Right ventricle myocardium superior (tissue), 1 donor: ENCODE data around the gene LEFTY1. TPM values are rescaled to one million over a fixed set of nuclear protein-coding genes. Genes with fewer than 3 reads are reported as not detected.

Source experiments
- ATAC-seq: fragments of 200-7000 bp; cut with Tn5 transposase; one replicate; pipeline ENCODE4 v1.9.1; 2020; ENCODE audit warnings: mild to moderate bottlenecking; ENCODE audit not compliant: poor library complexity
- DNase-seq: peaks from one replicate; pipeline ENCODE4 v3.0.0-alpha.2; 2020
- intact Hi-C: fragments of 100-400 bp; cut with DNase I; formaldehyde crosslinking; loops from one replicate; pipeline ENCODE4 v1.11.2; 2022
- total RNA-seq: library from RNA; stranded (reverse); fragmentation: NEBNext Ultra II Directional; extraction: Animal tissue kit (Norgen Biotek cat#: 25700); gene quantifications from one replicate; pipeline ENCODE4 v1.2.1, GENCODE V29; 2021
- donor health status: DM: no; HTN: yes; CAD: no; lungs with severe emphysema.

LEFTY1 gene
- total RNA-seq, 1 donor from 2014 or later = 0.13 TPM

DNA sequence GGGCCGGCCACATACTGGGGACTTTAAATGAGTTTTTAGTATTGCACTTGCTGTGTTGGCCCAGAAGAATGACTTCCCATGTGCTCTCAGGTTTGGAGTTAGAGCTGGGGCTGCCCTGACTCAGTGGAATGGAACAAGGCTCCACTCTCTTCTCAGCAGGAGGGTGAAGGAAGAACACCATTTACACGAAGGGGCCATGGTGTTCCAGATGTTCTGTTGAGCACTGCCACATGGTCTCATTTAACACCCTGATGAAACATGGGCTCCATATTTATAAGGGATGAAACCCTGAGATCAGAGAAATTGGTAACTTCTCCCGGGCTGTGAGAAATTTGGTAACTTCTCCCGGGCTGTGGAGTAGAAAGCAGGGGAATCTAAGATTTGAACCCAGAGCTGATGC lies 29.3 kb upstream of the LEFTY1 start:
- ATAC-seq = no peak
- DNase-seq = peak; percentile 12
- intact Hi-C loops = no loop called here

DNA sequence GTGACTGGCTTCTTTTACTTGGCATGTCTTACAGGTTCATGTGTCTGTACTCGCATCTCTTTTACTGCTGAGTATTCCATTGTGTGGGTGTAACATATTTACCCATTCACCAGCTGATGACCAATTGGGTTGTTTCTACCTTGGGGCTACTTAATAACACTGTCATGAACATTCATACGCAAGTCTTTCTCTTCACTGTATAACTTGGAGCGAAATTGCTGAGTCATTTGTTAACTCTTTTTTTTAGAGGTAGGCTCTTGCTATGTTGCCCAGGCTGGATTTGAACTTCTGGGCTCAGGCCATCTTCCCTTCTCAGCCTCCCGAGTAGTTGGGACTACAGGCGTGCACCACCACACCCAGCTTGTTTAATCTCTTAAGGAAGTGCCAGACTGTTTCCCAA lies 28.6 kb upstream of the LEFTY1 start:
- DNase-seq = peak; percentile 2
- intact Hi-C loops = no loop called here
- no peak for ATAC-seq

DNA sequence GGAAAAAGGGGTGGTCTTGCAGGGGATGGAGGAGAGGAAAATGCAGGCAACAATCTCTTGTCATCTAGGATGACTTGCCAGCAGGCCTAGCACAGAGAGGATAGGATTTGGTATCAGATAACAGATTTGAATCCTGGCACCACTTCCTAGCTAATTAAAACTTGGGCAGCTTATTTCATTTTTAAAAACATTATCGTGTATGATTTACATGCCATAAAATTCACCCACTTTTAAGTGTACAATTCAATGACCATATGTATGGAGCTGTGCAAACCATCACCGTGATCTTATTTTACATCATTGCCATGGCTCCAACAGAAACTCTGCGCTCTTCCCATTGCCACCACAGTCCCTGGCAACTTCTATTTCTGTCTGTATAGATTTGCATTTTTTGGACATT lies 28.2 kb upstream of the LEFTY1 start:
- DNase-seq (no peak), ATAC-seq (no peak)
- intact Hi-C loops = no loop called here

DNA sequence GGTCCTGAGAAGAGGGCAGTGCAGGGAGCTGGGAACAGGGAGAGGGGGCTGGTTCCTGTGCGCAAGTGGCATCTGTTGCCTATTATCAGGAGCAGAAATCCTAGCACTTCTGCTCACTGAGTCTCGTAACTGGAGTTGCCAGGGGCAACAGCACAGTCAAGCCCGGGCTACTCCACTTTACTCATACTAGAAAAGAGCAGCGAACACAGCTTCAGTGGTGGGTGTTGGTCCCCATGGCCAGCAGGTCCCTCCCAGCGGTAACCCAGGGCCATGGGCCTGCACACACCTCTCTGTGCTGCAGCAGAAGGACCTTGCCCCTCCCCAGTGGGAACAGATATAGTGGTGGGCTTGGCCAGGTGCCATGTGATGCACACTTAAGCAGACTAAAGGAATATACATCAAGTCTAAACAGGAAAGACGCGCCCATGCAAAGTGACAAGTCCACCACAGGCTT lies 26.6 kb upstream of the LEFTY1 start:
- intact Hi-C loops = no loop called here

DNA sequence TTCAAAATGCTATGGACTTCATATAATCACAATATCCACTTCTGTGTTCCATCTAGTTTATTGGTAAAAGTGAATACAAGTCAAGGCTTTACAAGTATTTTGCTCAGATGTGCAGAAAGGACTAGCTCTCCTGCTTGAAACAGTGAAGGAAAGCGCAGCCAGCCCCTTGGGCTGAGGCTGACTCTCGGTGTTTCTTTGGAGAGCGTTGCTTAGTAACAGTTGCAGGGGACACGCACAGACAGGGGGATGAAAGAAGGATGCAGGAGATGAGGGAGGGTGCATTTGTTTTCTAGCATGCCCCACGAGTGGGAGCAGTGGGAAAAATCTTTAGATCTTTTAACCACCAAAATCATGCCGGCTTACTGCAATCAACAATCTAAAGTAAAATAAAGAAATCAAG lies 26.0 kb upstream of the LEFTY1 start:
- no peak for ATAC-seq
- intact Hi-C loops = loop anchor here (5.0 kb wide), 1 partner anchor 143 kb away; no protein-coding TSS in a partner anchor
- no peak for DNase-seq

More for the DNA sequence above, 26.6 kb upstream of the LEFTY1 start:
- ATAC-seq (no peak), DNase-seq (peak; percentile 24)

DNA sequence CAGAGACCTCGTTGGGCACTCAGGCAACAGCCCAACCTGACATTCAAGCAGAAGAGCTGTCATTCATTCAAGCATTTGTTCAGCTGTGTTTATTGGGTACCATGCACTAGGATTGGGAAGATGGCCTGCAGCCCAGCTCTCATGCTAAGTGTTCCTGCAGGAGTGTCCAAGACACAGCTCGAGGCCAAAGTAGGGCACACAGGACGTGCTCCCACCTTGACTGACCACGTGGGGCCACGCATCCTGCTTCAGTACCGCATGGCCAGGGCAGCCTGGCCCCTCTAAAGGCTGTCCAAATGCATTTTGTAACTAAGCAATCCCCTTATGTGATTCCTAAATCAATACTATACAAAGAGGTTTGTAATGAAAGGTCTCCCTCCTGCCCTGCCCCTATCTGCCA lies 25.4 kb upstream of the LEFTY1 start:
- intact Hi-C loops = loop anchor here (5.0 kb wide), 1 partner anchor 142 kb away; no protein-coding TSS in a partner anchor
- no peak for ATAC-seq

DNA sequence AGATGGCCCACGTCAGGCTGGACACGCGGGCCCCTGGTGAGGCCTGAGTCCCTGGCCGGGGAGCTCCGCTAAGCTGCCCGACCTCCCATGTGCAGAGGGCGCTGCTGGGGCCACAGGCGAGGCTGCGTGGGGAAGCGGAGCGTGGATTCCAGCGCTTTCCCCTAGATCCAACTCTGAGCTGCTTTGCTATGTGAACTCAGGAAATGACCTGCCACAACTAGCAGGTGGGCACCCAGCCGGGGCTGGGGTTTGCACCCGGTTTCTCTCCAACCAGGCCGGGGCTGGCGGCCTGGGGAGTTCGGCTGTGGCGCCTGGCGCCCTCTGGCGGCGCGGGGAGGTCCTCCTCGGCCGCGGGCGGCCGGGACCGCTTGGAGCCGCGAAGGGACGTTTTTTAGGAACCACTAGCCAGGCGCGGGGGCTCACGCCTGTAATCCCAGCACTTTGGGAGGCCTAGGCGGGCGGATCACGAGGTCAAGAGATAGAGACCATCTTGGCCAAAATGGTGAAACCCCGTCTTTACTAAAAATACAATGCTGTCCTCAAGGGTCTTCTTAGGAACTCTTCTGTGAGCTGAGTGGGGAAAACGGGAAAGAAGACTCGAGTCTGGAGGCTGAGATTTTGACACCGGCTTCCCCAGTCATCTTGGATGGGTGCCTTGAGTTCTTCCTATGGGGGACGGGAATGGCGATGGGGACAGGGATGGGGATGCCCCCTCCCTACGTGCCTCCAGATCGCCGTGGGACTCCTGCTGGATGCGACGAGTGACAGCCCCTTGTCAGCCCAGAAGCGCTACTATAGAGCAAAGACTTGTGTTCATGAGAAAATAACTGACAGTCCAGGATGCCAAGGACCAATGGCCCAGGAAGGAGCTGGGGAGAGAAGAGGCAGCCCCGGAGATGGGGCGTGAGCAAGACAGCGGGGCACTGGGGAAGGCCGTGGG lies 22.5 kb upstream of the LEFTY1 start:
- peak; percentile 96 for ATAC-seq
- DNase-seq = peak; percentile 84
- intact Hi-C loops = loop anchor here (2.0 to 5.0 kb wide), 2 partner anchors 139 to 437 kb away; no protein-coding TSS in a partner anchor

More for the DNA sequence above, 25.4 kb upstream of the LEFTY1 start:
- peak; percentile 16 for DNase-seq

DNA sequence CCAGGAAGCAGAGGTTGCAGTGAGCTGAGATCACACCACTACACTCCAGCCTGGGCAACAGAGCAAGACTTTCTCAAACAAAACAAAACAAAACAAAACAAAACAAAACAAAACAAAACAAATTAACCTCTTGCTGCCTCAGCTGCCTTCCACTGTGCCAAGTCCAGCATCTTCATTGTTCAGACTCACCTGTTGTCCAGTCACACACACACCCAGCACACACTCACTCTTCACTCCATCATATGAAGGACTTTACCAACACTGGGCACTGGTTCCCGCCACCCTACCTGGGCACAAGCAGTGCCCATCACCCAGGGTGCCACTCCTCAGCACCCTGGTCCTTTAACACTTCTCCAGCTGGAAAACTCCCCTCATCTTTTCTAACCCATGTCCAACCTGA lies 20.5 kb upstream of the LEFTY1 start:
- ATAC-seq (no peak), DNase-seq (no peak)
- intact Hi-C loops = no loop called here

DNA sequence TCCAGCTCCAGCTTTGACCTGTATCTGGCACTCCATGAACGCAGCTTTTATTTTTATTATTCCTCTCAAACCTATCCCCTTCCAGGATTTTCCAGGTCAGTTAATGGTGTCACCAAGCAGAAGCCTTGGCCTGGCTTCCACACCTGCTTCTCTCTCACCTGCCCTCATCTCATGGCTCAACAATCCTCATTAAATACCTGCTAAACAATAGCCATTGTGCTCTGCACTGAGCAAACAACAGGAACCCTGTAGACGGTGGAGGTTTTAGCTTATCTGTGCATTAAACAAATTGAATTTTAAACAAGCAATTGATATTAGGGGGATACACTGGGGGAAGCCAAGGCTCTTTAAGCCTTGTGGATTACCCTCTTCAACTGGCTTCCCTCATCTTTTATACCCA lies 19.8 kb upstream of the LEFTY1 start:
- no peak for ATAC-seq
- intact Hi-C loops = no loop called here
- DNase-seq = no peak

DNA sequence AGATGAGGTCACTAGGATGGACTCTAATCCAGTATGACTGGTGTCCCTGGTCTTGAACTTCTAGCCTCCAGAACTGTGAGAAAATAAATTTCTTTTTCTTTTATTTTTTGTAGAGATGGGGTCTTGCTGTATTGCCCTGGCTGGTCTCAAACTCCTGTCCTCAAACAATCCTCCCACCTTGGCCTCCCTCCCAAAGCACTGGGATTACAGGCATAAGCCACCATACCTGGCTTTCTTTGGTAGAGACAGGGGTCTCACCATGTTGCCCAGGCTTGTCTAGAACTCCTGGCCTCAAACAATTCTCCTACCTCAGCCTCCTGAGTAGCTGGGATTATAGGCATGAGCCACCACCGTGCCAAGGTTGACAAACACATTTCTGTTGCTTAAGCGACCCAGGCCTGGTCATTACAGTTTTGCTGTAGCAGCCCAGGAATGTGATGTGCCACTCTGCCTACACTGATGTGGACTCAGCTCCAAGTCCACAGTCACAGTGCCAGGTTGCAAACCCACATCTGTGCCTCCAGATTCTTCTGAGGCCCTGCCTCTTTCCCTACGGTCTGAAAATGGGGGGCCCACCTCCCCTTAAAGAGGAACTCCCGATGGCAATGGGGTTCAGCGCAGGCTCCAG lies 19.2 kb upstream of the LEFTY1 start:
- ATAC-seq (no peak), DNase-seq (peak; percentile 0)
- intact Hi-C loops = no loop called here

DNA sequence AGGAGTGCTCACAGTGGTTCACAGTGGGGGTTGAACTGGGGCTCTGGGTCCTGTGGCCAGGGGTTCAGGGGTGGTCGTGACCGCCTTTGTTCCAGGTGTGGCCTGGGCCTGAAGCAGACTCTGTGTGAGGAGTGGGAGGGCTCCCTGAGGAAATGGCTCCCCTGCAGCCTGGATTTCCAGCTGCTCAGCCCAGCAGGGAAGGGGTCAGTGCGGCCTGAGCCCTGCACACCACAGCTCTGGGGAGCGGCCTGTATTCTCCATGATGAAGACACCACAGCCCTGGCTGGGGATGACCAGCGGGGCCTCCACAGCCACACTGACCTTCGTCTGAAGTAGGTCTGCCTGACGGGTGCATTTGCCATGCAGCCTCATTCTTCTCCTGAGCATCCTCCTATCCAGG lies 18.4 kb upstream of the LEFTY1 start:
- ATAC-seq = no peak
- intact Hi-C loops = no loop called here

DNA sequence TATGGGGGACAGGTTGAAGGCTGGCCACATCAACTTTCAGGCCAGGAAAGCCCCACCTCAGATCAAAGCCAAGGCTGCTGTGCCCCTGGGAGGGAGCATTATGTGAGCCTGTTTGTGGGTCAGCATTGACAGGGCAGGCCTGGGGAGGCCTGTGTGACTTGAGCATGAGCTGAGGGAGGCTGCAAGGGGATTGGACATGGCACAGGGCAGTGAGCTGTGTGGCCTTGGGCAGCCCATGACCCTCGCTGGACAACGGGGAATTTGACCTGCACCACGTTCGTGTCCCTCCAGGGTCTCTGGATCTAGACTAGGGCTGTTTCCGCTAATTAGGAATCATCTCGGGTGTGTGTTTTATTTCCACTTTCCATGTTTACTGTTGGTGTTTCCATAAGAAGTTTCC lies 17.5 kb upstream of the LEFTY1 start:
- intact Hi-C loops = no loop called here
- DNase-seq (peak; percentile 31), ATAC-seq (no peak)

More for the DNA sequence above, 18.4 kb upstream of the LEFTY1 start:
- peak; percentile 17 for DNase-seq

DNA sequence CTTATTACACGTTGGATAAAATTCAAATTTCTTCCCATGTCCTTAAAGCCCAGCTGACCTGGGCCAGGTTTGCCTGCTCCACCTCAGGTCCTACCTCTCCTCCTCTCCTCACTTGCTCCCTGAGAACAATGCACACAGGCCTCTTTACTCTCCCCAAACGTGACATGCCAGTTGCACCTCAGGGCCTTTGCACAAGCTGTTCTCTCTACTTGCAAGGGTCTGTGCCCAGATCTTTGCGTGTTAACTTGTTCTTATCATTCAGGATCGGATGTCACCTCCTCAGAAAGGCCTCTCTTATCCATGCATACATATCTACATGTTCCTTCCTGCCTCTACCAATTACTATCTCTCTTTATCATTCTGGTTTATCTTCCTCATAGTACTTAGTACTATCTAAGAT lies 14.7 kb upstream of the LEFTY1 start:
- ATAC-seq (no peak), DNase-seq (no peak)
- intact Hi-C loops = no loop called here

DNA sequence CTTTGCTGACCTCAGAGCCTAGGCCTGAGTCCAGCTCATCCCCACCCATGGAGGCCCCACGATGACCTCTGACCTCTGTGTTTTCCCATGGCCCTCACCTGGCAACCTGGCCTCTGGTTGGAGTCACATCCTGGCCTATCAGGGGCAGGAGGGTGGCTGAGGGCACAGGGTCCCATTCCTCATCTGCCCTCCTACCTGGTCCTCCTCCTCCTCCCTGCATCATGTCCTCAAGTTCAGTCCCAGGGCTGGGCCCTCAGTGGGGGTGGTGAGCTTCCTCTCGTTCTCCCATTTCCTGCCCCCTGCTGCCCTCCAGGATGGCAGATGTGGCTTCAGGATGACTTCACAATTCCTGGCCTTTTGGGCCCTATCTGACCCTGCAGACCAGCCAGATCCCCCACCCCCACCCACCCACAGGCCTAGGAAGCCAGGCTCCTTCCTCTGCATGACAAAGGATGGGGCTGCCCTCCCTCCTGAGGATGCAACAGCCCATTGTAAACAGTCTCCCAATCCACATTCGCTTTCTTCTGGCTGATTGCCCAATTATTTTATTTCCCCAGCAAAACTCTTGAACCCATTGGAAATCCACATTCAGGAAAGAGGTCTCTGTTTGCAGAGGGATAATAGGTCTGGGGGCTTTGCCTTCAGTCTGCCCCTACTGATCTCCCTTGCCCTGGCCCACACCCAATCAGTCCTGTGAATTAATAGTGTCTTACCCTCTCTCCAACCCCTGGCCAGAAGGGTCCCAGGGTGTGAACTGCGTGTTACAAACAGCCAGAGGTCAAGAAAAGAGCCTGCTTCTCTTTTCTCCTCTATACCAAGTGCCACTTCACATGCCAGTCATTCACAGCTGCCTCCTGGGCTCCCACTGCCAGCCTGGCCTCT lies 10.3 kb upstream of the LEFTY1 start:
- ATAC-seq (no peak), DNase-seq (no peak)
- intact Hi-C loops = no loop called here

DNA sequence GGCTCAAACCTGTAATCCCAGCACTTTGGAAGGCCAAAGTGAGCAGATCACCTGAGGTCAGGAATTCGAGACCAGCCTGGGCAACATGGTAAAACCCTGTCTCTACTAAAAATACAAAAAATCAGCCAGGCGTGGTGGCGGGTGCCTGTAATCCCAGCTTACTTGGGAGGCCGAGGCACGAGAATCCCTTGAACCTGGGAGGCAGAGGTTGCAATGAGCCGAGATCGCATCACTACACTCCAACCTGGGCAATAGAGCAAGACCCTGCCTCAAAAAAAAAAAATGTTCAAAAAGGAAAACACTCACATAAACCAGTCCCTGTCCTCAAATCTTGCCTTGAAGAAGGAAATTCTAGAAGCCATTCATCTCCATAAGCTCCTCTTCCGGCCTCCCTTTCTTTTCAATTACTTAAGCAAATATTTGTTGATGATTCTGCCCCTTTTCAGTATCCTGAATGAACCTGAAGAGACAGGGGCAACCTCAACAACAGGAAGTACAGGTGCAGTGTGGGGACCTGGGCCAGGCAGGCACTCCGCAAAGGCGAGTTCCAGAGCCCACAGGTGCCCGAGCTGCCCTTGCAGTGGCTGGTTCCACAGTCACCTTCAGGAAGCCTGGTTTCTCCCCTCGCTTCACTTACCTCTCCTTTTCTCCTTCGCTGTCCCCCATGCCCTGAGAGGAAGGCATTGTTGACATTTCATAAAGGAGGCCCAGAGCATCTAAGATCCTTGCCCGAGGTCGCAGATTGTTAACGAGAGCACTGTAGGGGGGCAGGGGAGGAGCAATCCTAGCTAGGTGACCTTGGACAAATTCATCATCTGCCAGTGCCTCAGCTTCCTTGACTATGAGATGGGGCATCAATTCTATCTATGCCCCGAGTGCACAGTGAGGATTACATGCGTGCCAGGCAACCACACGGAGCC lies 8.9 kb upstream of the LEFTY1 start:
- ATAC-seq (no peak), DNase-seq (no peak)
- intact Hi-C loops = no loop called here

DNA sequence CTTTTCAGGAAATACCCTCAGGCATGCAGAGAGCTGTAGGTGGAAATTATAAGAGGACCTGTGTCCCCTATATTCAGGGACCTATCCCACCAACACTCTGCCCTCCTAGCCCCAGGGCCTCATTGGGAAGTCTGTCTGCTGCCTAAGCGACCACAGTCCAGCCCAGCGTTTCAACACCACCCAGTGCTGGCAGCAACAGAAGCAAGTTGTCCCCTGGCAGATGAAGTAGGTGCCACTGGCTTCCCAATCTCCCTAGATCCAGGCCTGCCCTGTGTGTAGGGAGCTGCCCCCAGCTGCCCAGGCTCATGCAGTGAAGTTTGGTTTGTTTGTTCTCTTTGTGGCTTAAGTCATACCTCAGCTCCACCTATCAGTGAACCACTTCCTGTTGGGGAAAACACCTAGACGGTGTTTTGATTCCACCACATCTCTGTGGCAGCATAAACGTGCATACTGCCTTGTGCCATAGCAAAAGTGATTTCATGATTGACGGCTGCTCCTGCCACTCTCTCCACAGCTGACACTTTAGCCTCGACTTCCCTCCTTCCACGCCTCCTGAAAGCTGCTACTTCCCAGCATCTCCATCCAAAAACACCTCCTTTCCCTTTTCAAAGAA lies 8.1 kb upstream of the LEFTY1 start:
- DNase-seq = peak; percentile 38
- intact Hi-C loops = no loop called here
- ATAC-seq = peak; percentile 34

DNA sequence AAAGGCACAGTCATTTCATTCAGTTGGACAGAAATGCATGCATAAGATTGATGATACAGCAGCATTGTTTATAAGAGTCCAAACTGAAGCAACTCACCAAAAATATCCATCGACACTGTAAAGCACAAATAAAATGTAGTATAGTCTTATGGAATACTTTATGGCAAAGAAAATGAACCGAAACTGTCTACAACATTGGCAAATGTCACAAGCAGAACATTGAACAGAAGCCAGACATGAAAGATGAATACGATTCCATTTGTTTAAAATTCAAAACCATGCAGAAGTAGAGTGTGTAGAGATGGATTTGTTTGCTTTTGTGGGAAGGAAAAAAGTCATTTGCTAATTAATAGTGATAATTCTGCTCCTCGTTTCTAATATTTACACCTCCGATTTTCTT lies 7.5 kb upstream of the LEFTY1 start:
- ATAC-seq (no peak), DNase-seq (no peak)
- intact Hi-C loops = no loop called here
